HepG2 (cell line): ENCODE measurements around the gene CEACAM16. TPM values are rescaled to one million over a fixed set of nuclear protein-coding genes. Genes with fewer than 3 reads are reported as not detected.
A peak's percentile ranks its signal among the peaks of the same experiment; 100 is the strongest.

Experiments
- ADNP ChIP-seq: sonication (generic); formaldehyde crosslinking; IDR thresholded peaks from 2 replicates; pipeline ENCODE4 v1.4.0; 2020; ENCODE audit warnings: missing genetic modification reagents
- CBX5 ChIP-seq: sonication (generic); formaldehyde crosslinking; IDR thresholded peaks from 2 replicates; pipeline ENCODE4 v1.4.0; 2020; ENCODE audit warnings: missing genetic modification reagents, borderline replicate concordance
- CREB1 ChIP-seq, 2 experiments: fragments of 450-650 bp in 1 of 2; IDR thresholded peaks; 2 replicates each; pipeline ENCODE4 v1.6.1; 2016 to 2017; ENCODE audit warnings: control low read depth in 1 of 2, mild to moderate bottlenecking in 1 of 2, missing compliant biosample characterization in 1 of 2, missing genetic modification characterization in 1 of 2
- E2F5 ChIP-seq: sonication (generic); formaldehyde crosslinking; conservative IDR thresholded peaks from 2 replicates; pipeline ENCODE4 v1.4.0; 2020; ENCODE audit warnings: missing genetic modification reagents
- EP300 ChIP-seq, 3 experiments: sonication (generic) in 1 of 3; formaldehyde crosslinking in 1 of 3; IDR thresholded peaks; 2 replicates each; pipeline versions ENCODE4 v1.5.1 to v1.6.1; 2011 to 2020; ENCODE audit warnings: low read depth in 2 of 3, low read length in 2 of 3, borderline replicate concordance in 1 of 3, improper control_type of control experiment in 1 of 3, mild to moderate bottlenecking in 1 of 3, missing genetic modification reagents in 1 of 3, moderate library complexity in 1 of 3
- ERF ChIP-seq: IDR thresholded peaks from 2 replicates; pipeline ENCODE4 v1.6.1; 2018; ENCODE audit warnings: missing biosample characterization, missing genetic modification reagents
- FLYWCH1 ChIP-seq: sonication (generic); formaldehyde crosslinking; IDR thresholded peaks from 2 replicates; pipeline ENCODE4 v1.8.1; 2023; ENCODE audit warnings: mild to moderate bottlenecking, missing genetic modification reagents
- FOXO4 ChIP-seq: sonication (generic); formaldehyde crosslinking; conservative IDR thresholded peaks from 2 replicates; pipeline ENCODE4 v1.8.1; 2023; ENCODE audit warnings: missing genetic modification reagents
- JUND ChIP-seq: sonication (generic); formaldehyde crosslinking; IDR thresholded peaks from 2 replicates; pipeline ENCODE4 v1.8.0; 2022; ENCODE audit warnings: mild to moderate bottlenecking, missing genetic modification reagents
- KDM5B ChIP-seq: sonication (generic); formaldehyde crosslinking; IDR thresholded peaks from 2 replicates; pipeline ENCODE4 v1.4.0; 2020; ENCODE audit warnings: missing genetic modification reagents, mild to moderate bottlenecking, borderline replicate concordance
- MEIS1 ChIP-seq: sonication (generic); formaldehyde crosslinking; IDR thresholded peaks from 2 replicates; pipeline ENCODE4 v1.9.0; 2021; ENCODE audit warnings: mild to moderate bottlenecking, missing genetic modification reagents, moderate library complexity, borderline replicate concordance
- NR2C2 ChIP-seq: sonication (generic); formaldehyde crosslinking; IDR thresholded peaks from 2 replicates; pipeline ENCODE4 v1.4.0; 2020; ENCODE audit warnings: missing genetic modification reagents, mild to moderate bottlenecking, moderate library complexity, borderline replicate concordance
- NR2F6 ChIP-seq, 2 experiments: IDR thresholded peaks; 2 replicates each; pipeline ENCODE4 v1.6.1; 2016; ENCODE audit warnings: antibody characterized with exemption in 1 of 2, mild to moderate bottlenecking in 1 of 2
- ONECUT2 ChIP-seq: sonication (generic); formaldehyde crosslinking; IDR thresholded peaks from 2 replicates; pipeline ENCODE4 v1.4.0; 2020; ENCODE audit warnings: missing genetic modification reagents
- PHF8 ChIP-seq: sonication (generic); formaldehyde crosslinking; IDR thresholded peaks from 2 replicates; pipeline ENCODE4 v1.5.0; 2020; ENCODE audit warnings: missing genetic modification reagents
- PRPF4 ChIP-seq: fragments of 200-400 bp; formaldehyde crosslinking; IDR thresholded peaks from 2 replicates; pipeline ENCODE4 v1.6.1; 2016; ENCODE audit warnings: low read length, low read depth; ENCODE audit not compliant: poor library complexity, severe bottlenecking
- RFX1 ChIP-seq: fragments of 450-650 bp; IDR thresholded peaks from 2 replicates; pipeline ENCODE4 v1.6.1; 2017
- RXRB ChIP-seq: IDR thresholded peaks from 2 replicates; pipeline ENCODE4 v1.6.1; 2016; ENCODE audit warnings: borderline replicate concordance, missing genetic modification reagents, missing compliant biosample characterization
- TBP ChIP-seq: sonication (generic); formaldehyde crosslinking; IDR thresholded peaks from 2 replicates; pipeline ENCODE4 v1.5.0; 2020; ENCODE audit warnings: missing genetic modification reagents
- ZBTB44 ChIP-seq: sonication (generic); formaldehyde crosslinking; IDR thresholded peaks from 2 replicates; pipeline ENCODE4 v1.4.0; 2020; ENCODE audit warnings: missing genetic modification reagents
- ZKSCAN5 ChIP-seq: sonication (generic); formaldehyde crosslinking; IDR thresholded peaks from 2 replicates; pipeline ENCODE4 v1.5.1; 2020; ENCODE audit warnings: mild to moderate bottlenecking, missing genetic modification reagents
- ZNF264 ChIP-seq: sonication (generic); formaldehyde crosslinking; IDR thresholded peaks from 2 replicates; pipeline ENCODE4 v1.4.0; 2020; ENCODE audit warnings: missing genetic modification reagents
- ZNF280D ChIP-seq: sonication (generic); formaldehyde crosslinking; IDR thresholded peaks from 2 replicates; pipeline ENCODE4 v1.5.1; 2020; ENCODE audit warnings: mild to moderate bottlenecking, missing genetic modification reagents
- ZNF44 ChIP-seq: sonication (generic); formaldehyde crosslinking; IDR thresholded peaks from 2 replicates; pipeline ENCODE4 v1.5.1; 2020; ENCODE audit warnings: mild to moderate bottlenecking, missing genetic modification reagents
- polyA plus RNA-seq, 8 experiments: library from polyadenylated mRNA; depleted of rRNA in 3 of 8; stranded (reverse) in 7 of 8; unstranded in 1 of 8; fragments of >200 nt; fragmentation: Illumina TruSeq in 4 of 8; extraction: Trizol in 4 of 8; gene quantifications; 2 replicates each; pipeline versions ENCODE4 v1.2.1 to v1.2.3, GENCODE V29; 2011 to 2016; ENCODE audit warnings: low read depth in 4 of 8, missing spikeins in 1 of 8, mixed read lengths in 1 of 8; ENCODE audit not compliant: insufficient read depth in 1 of 8
- total RNA-seq, 5 experiments: library from RNA; depleted of rRNA; stranded (reverse); fragments of >200 nt; fragmentation: Illumina TruSeq; extraction: Trizol; gene quantifications; 2 replicates each; pipeline ENCODE4 v1.2.3, GENCODE V29; 2016; ENCODE audit warnings: low read depth in 1 of 5

The CEACAM16 gene
- total and polyA plus RNA-seq, 2 of the 13 experiments (the other 11 are each of a cell fraction or from before 2014, with no cell fraction given) = not detected

- TF ChIP-seq ZBTB44 (no peak), ADNP (CRISPR knock-in tag) (0 out of 2 replicates have a peak, but pooled peaks have one; percentile 37), TBP (CRISPR knock-in tag) (no peak), KDM5B (CRISPR knock-in tag) (no peak), MEIS1 (CRISPR knock-in tag) (no peak), NR2F6 (IDR thresholded peaks at IDR 0.05) (no peak; the same call in 1 of the 2 replicates), NR2F6 (CRISPR knock-in tag; IDR thresholded peaks at IDR 0.05) (0 out of 2 replicates have a peak, but pooled peaks have one; percentile 18), NR2C2 (CRISPR knock-in tag) (0 out of 2 replicates have a peak, but pooled peaks have one; percentile 38), ZNF280D (CRISPR knock-in tag) (no peak), EP300 (IDR thresholded peaks at IDR 0.05; ENCODE audit: low read depth in 2 of 2, low read length in 2 of 2) (peak; percentile 44 to 61; a peak in 1 of 4 replicates), EP300 (CRISPR knock-in tag; IDR thresholded peaks at IDR 0.05; ENCODE audit: borderline replicate concordance) (peak; percentile 19; the same call in 1 of the 2 replicates), FOXO4 (CRISPR knock-in tag) (no peak), PHF8 (peak; percentile 40; the same call in 1 of the 2 replicates), JUND (CRISPR knock-in tag) (peak; percentile 82), ZNF44 (CRISPR knock-in tag) (no peak), ZNF264 (0 out of 2 replicates have a peak, but pooled peaks have one; percentile 33), ONECUT2 (no peak), CREB1 (IDR thresholded peaks at IDR 0.05) (no peak), CREB1 (CRISPR knock-in tag; IDR thresholded peaks at IDR 0.05) (no peak), RXRB (CRISPR knock-in tag) (peak; percentile 59), ZKSCAN5 (no peak), RFX1 (no peak), E2F5 (no peak), FLYWCH1 (no peak), ERF (0 out of 2 replicates have a peak, but pooled peaks have one; percentile 32), PRPF4 (no peak), CBX5 (CRISPR knock-in tag) (peak; percentile 54; the same call in 1 of the 2 replicates)
Observed at GRCh38 chr19:44741841-44742329, 42.9 kb downstream of the CEACAM16 start (continued).
